Glutamatergic neuron (in vitro differentiated cells): ENCODE measurements around the gene HINT3. TPM values are rescaled to one million over a fixed set of nuclear protein-coding genes. Genes with fewer than 3 reads are reported as not detected.

ENCODE experiments used
- DNase-seq: peaks from one replicate; pipeline ENCODE4 v3.0.0; 2022
- H3K27ac Mint-ChIP-seq: one replicate; pipeline ENCODE4 v1.8.0; 2020; ENCODE audit warnings: mild to moderate bottlenecking, mixed read lengths, inconsistent platforms; ENCODE audit not compliant: unreplicated experiment
- H3K27me3 Mint-ChIP-seq: one replicate; pipeline ENCODE4 v1.8.0; 2020; ENCODE audit warnings: mild to moderate bottlenecking, moderate library complexity, mixed read lengths, inconsistent platforms; ENCODE audit not compliant: unreplicated experiment
- H3K36me3 Mint-ChIP-seq: one replicate; pipeline ENCODE4 v1.8.0; 2020; ENCODE audit warnings: mild to moderate bottlenecking, mixed read lengths, inconsistent platforms; ENCODE audit not compliant: unreplicated experiment
- H3K4me1 Mint-ChIP-seq: one replicate; pipeline ENCODE4 v1.8.0; 2020; ENCODE audit warnings: mild to moderate bottlenecking, low read depth, mixed read lengths, inconsistent platforms; ENCODE audit not compliant: unreplicated experiment
- H3K4me3 Mint-ChIP-seq: one replicate; pipeline ENCODE4 v1.8.0; 2020; ENCODE audit warnings: mild to moderate bottlenecking, mixed read lengths, inconsistent platforms; ENCODE audit not compliant: unreplicated experiment
- H3K9me3 Mint-ChIP-seq: one replicate; pipeline ENCODE4 v1.8.0; 2020; ENCODE audit warnings: mild to moderate bottlenecking, moderate library complexity, mixed read lengths, inconsistent platforms; ENCODE audit not compliant: unreplicated experiment
- CTCF ChIP-seq: fragments of 200-600 bp; sonication (generic); IDR thresholded peaks from one replicate; pipeline ENCODE4 v1.5.0; 2021; ENCODE audit not compliant: partially characterized antibody, unreplicated experiment
- total RNA-seq: library from RNA; stranded (reverse); fragmentation: NEBNext Ultra II Directional; extraction: Animal tissue kit (Norgen Biotek cat#: 25700); gene quantifications from one replicate; pipeline ENCODE4 v1.2.1, GENCODE V29; 2021; ENCODE audit not compliant: unreplicated experiment

Gene HINT3
- total RNA-seq, 1 donor from 2014 or later, result 18.2 TPM

- Mint-ChIP-seq H3K27ac (no peak overlapping the region), H3K4me1 (no peaks in the 10 kb centered on the region), H3K27me3 (no peaks in the 10 kb centered on the region), H3K4me3 (no peak overlapping the region), H3K9me3 (no peaks in the 10 kb centered on the region), H3K36me3 (no peaks in the 10 kb centered on the region)
- TF ChIP-seq CTCF, result no peak
- no peak for DNase-seq
Observed at GRCh38 chr6:125924169-125924568, 32.4 kb upstream of the HINT3 start.

- no peak overlapping the region for H3K4me3 Mint-ChIP-seq
- no peaks in the 10 kb centered on the region for H3K27me3 Mint-ChIP-seq
- no peaks in the 10 kb centered on the region for H3K4me1 Mint-ChIP-seq
- no peak for DNase-seq
- no peak for TF ChIP-seq CTCF
- H3K27ac Mint-ChIP-seq, result no peak overlapping the region
- H3K9me3 Mint-ChIP-seq, result no peaks in the 10 kb centered on the region
- H3K36me3 Mint-ChIP-seq, result no peaks in the 10 kb centered on the region
Observed at GRCh38 chr6:125924697-125925358, 31.7 kb upstream of the HINT3 start.

GRCh38 chr6:125926711-125927110, 29.9 kb upstream of the HINT3 start:
- no peak for TF ChIP-seq CTCF
- no peak overlapping the region for H3K4me3 Mint-ChIP-seq
- no peak overlapping the region for H3K27ac Mint-ChIP-seq
- no peak for DNase-seq
- H3K36me3 Mint-ChIP-seq, result peaks cover 2% of the 10 kb centered on the region
- no peaks in the 10 kb centered on the region for H3K27me3 Mint-ChIP-seq
- H3K9me3 Mint-ChIP-seq, result no peaks in the 10 kb centered on the region
- no peaks in the 10 kb centered on the region for H3K4me1 Mint-ChIP-seq

- DNase-seq, result no peak
- H3K27ac Mint-ChIP-seq, result no peak overlapping the region
- H3K9me3 Mint-ChIP-seq, result no peaks in the 10 kb centered on the region
- no peak for TF ChIP-seq CTCF
- H3K4me1 Mint-ChIP-seq, result no peaks in the 10 kb centered on the region
- no peak overlapping the region for H3K4me3 Mint-ChIP-seq
- H3K27me3 Mint-ChIP-seq, result no peaks in the 10 kb centered on the region
- H3K36me3 Mint-ChIP-seq, result peaks cover 5% of the 10 kb centered on the region
Observed at GRCh38 chr6:125927761-125928160, 28.8 kb upstream of the HINT3 start.

GRCh38 chr6:125930765-125931418, 25.7 kb upstream of the HINT3 start:
- no peak for TF ChIP-seq CTCF
- no peaks in the 10 kb centered on the region for H3K27me3 Mint-ChIP-seq
- H3K9me3 Mint-ChIP-seq, result peaks cover 2% of the 10 kb centered on the region
- no peaks in the 10 kb centered on the region for H3K4me1 Mint-ChIP-seq
- peaks cover 5% of the 10 kb centered on the region for H3K36me3 Mint-ChIP-seq
- no peak overlapping the region for H3K27ac Mint-ChIP-seq
- DNase-seq, result no peak
- no peak overlapping the region for H3K4me3 Mint-ChIP-seq
